Osteoblast (primary cell): ENCODE measurements around the gene SRCAP. TPM values are rescaled to one million over a fixed set of nuclear protein-coding genes. Genes with fewer than 3 reads are reported as not detected.

Source experiments
- DNase-seq: peaks from one replicate; pipeline ENCODE4 v3.0.0; 2011; ENCODE audit warnings: low spot score, mixed read lengths; ENCODE audit not compliant: insufficient read length; ENCODE audit errors: missing footprints
- H2AFZ ChIP-seq: 2 replicates; pipeline ENCODE4 v1.6.0; 2011; ENCODE audit warnings: mild to moderate bottlenecking, low read length
- H3K27ac ChIP-seq: 2 replicates; pipeline ENCODE4 v1.5.1; 2011; ENCODE audit warnings: mild to moderate bottlenecking, low read depth, low read length, moderate library complexity
- H3K27me3 ChIP-seq: 2 replicates; pipeline ENCODE4 v1.6.0; 2012; ENCODE audit warnings: mild to moderate bottlenecking, control low read depth, inconsistent platforms, low read length, moderate library complexity; ENCODE audit not compliant: insufficient read depth
- H3K36me3 ChIP-seq: 2 replicates; pipeline ENCODE4 v1.5.1; 2011; ENCODE audit warnings: mild to moderate bottlenecking, low read length, control low read depth, moderate library complexity; ENCODE audit not compliant: insufficient read depth
- H3K4me1 ChIP-seq: 2 replicates; pipeline ENCODE4 v1.5.1; 2011; ENCODE audit warnings: mild to moderate bottlenecking, low read length, control low read depth, moderate library complexity; ENCODE audit not compliant: insufficient read depth
- H3K4me2 ChIP-seq: 2 replicates; pipeline ENCODE4 v1.6.0; 2011; ENCODE audit warnings: mild to moderate bottlenecking, low read length; ENCODE audit not compliant: insufficient read depth
- H3K4me3 ChIP-seq: fragments of 200-600 bp; sonication (generic); 3 replicates; pipeline ENCODE4 v1.5.1; 2012; ENCODE audit warnings: mild to moderate bottlenecking, low read length, inconsistent platforms; ENCODE audit not compliant: insufficient read depth
- H3K79me2 ChIP-seq: 2 replicates; pipeline ENCODE4 v1.6.0; 2012; ENCODE audit warnings: mild to moderate bottlenecking, low read length, control low read depth, inconsistent platforms; ENCODE audit not compliant: insufficient read depth
- H3K9me3 ChIP-seq: 2 replicates; pipeline ENCODE4 v1.5.1; 2011; ENCODE audit warnings: low read depth, low read length, control low read depth
- H4K20me1 ChIP-seq: 2 replicates; pipeline ENCODE4 v1.6.0; 2012; ENCODE audit warnings: mild to moderate bottlenecking, low read length, control low read depth; ENCODE audit not compliant: insufficient read depth
- CTCF ChIP-seq: IDR thresholded peaks from 2 replicates; pipeline ENCODE4 v1.5.1; 2011; ENCODE audit warnings: mild to moderate bottlenecking, low read depth, low read length, moderate library complexity; ENCODE audit errors: extremely low read depth
- total RNA-seq: library from RNA; depleted of rRNA; stranded (reverse); fragments of >200 nt; gene quantifications from 2 replicates; pipeline ENCODE4 v1.2.3, GENCODE V29; 2012

Gene SRCAP
- total RNA-seq, 1 donor = 16.3 TPM

GRCh38 chr16:30748634-30749445 lies 49.9 kb downstream of the SRCAP start:
- H3K79me2 ChIP-seq = peaks cover 24% of the 10 kb centered on the region
- peaks cover 13% of the 10 kb centered on the region for H3K4me1 ChIP-seq
- no peaks in the 10 kb centered on the region for H3K9me3 ChIP-seq
- peak overlapping the region; percentile 79 for H3K4me3 ChIP-seq
- H2AFZ ChIP-seq = peak overlapping the region; percentile 41
- H3K36me3 ChIP-seq = peaks cover 33% of the 10 kb centered on the region
- no peak overlapping the region for H3K27ac ChIP-seq
- H3K4me2 ChIP-seq = peak overlapping the region; percentile 88
- H3K27me3 ChIP-seq = no peaks in the 10 kb centered on the region
- no peak for TF ChIP-seq CTCF
- peaks cover 3% of the 10 kb centered on the region for H4K20me1 ChIP-seq
- peak; percentile 90 for DNase-seq

- Histone ChIP-seq H3K4me1 (peaks cover 13% of the 10 kb centered on the region), H3K79me2 (peaks cover 24% of the 10 kb centered on the region), H2AFZ (no peak overlapping the region), H3K27ac (no peak overlapping the region), H4K20me1 (peaks cover 3% of the 10 kb centered on the region), H3K4me3 (no peak overlapping the region), H3K36me3 (peaks cover 34% of the 10 kb centered on the region), H3K9me3 (no peaks in the 10 kb centered on the region), H3K27me3 (no peaks in the 10 kb centered on the region), H3K4me2 (no peak overlapping the region)
- peak; percentile 57 for DNase-seq
- TF ChIP-seq CTCF = no peak
These were observed 51.2 kb downstream of the SRCAP start for GRCh38 chr16:30750201-30750600.

GRCh38 chr16:30750876-30751465 lies 52.0 kb downstream of the SRCAP start:
- H3K27ac ChIP-seq = no peak overlapping the region
- H3K4me3 ChIP-seq = no peak overlapping the region
- no peak for TF ChIP-seq CTCF

GRCh38 chr16:30753596-30753995 lies 54.6 kb downstream of the SRCAP start:
- Histone ChIP-seq H2AFZ (no peak overlapping the region), H3K27me3 (no peaks in the 10 kb centered on the region), H3K4me1 (no peaks in the 10 kb centered on the region), H3K4me3 (no peak overlapping the region), H4K20me1 (peaks cover 3% of the 10 kb centered on the region), H3K79me2 (peaks cover 21% of the 10 kb centered on the region), H3K36me3 (peaks cover 39% of the 10 kb centered on the region), H3K9me3 (no peaks in the 10 kb centered on the region), H3K4me2 (no peak overlapping the region), H3K27ac (no peak overlapping the region)
- TF ChIP-seq CTCF = no peak
- DNase-seq = peak; percentile 25

More at GRCh38 chr16:30750876-30751465, 52.0 kb downstream of the SRCAP start:
- Histone ChIP-seq H3K4me2 (no peak overlapping the region), H3K79me2 (peaks cover 24% of the 10 kb centered on the region), H4K20me1 (peaks cover 3% of the 10 kb centered on the region), H3K4me1 (peaks cover 13% of the 10 kb centered on the region), H2AFZ (no peak overlapping the region), H3K27me3 (no peaks in the 10 kb centered on the region), H3K36me3 (peaks cover 30% of the 10 kb centered on the region), H3K9me3 (no peaks in the 10 kb centered on the region)
- peak; percentile 23 for DNase-seq
